ENCODE measurements around the gene HAGHL.
"Not testable (repeated sequence)": the region's sequence is repeated elsewhere in the genome, so short reads cannot be mapped to it uniquely, and the experiment has no call there.

HAGHL gene

DNA sequence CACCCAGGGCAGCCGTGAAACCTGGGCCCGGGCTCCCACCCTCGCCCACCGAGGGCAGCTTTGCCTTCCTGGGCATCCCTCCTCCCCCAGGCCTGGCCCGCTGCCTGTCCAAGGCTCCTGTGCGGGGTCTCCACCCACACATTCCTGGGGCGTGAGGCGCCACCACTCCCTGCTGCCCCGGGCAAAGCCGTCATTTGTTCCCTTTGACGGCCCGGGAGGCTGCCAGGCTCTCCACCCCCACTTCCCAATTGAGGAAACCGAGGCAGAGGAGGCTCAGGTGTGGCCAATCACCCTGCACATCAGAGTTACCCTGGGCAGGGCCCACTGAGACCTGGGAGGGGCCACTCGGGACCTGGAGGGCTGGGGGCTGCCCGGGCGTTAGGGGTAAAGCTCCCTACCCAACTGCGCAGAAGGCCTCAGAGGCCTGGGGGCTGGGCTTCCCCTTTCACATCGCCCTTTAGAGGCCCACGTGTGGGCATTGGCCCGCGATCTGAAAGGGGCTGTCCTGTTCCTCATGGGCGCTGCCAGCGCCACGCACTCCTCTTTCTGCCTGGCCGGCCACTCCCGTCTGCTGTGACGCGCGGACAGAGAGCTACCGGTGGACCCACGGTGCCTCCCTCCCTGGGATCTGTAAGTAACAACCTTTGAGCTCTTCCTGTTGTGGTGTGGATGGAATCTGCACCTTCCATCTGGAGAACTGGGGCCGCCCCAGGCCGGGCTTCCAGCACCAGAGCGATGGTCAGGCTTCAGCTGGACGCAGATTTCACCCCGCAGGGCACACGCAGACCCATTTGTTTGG lies 33.8 kb downstream of the HAGHL start, which contains the start of gene MSLN:
MSLN (plus strand) TSS at position 190 of the 799 bp plus-strand sequence. CDS start 1,947 bp downstream, outside the sequence.
- DNase-seq: no peak

DNA sequence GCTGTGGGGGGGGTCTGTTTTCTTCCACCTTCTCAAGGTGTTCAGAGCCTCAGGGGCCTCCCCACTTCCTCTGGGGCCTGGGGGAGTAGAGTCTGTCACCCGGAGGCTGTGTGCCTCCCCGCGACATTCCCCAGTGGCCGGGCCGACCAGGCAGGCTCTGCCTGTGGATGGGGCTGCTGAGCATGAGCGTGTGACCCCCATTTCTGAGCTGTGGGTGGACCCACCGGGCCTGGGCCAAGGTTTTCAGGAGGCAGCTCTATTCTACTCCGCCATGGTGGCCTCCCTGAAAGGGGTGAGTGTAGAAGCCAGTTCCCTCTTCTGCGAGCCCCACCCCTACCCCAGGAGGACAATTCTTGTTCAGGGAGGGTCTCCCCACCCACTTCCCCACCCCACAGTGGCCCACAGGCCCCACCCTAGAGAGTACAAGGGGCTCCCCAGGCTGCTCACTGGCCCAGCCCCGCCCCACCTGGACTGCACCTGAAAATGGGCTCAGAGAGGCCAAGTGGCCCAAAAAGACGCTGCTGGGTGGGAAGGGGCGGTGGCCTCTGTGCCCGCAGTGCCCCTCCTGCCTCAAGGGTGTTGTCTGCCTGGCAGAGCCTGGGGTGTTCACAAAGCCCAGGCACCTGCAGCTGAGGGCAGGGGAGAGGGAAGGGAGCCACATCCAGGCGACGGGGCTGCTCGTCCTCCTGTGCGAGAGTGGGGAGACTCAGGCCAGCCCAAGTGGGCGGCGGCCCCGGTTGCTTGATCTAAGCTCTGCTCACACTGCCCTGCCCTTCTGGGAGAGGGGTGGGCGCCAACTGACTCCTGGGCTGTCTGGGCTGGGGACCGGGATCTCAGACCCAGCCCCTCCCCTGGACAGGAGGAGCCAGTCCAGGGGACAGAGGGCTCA lies 35.0 kb downstream of the HAGHL start:
- no peak for DNase-seq

DNA sequence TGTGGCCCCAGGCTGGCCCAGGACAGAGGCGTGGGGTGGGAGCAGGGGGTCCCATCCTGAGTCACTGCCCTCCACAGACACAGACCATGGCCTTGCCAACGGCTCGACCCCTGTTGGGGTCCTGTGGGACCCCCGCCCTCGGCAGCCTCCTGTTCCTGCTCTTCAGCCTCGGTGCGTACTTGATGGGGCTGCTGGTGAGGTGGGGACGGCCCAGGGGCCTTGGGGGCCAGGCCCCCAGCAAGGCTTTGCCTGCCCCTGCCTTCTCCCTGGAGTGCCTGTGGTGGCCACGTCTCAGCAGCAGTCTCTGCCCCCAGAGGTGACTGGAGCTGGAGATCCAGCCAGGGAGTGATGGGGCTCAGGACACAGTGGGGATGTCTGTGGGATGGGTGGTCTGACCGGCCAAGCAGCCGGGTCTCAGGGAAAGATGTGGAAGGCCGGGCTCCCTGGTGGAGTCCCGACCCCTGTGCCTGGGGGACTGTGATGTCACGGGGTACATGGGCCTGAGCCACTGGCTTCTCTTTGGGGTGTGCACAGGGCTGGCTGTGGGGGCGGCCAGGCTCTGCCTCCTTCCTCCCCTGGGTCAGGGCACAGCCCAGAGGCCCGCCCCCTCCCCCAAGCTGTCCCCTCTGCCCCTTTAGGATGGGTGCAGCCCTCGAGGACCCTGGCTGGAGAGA lies 35.8 kb downstream of the HAGHL start:
- DNase-seq: no peak

DNA sequence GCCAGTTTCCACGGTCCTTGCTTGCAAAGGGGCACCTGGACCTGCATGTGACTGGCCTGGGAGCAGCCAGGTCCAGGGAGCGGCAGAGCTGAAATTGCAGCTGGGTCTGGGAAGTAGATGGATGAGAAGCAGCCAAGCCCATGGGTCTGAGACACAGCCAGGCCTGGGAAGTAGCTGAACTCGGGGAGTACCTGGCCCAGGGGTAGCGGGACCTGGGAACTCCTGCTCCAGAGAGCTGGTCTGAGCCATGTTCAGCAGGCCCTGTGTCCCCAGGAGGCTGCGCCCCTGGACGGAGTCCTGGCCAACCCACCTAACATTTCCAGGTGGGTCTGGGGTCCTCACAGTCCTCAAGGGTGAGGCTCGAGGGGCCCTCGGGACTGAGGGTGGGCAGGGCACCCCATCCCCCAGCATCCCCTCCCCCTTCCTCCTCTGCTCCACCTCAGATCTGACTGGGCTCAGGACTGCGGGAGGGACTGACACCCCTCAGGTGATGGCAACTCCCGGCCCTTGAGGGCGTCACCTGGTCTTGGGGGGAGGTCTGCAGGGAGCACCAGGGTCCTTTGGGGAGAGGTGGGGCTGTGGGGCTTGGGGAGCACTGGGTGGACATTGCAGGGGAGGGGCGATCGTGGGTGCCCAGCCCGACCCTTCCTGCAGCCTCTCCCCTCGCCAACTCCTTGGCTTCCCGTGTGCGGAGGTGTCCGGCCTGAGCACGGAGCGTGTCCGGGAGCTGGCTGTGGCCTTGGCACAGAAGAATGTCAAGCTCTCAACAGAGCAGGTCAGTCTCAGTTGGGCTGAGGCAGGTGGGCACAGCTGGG lies 36.7 kb downstream of the HAGHL start:
- no peak for DNase-seq

DNA sequence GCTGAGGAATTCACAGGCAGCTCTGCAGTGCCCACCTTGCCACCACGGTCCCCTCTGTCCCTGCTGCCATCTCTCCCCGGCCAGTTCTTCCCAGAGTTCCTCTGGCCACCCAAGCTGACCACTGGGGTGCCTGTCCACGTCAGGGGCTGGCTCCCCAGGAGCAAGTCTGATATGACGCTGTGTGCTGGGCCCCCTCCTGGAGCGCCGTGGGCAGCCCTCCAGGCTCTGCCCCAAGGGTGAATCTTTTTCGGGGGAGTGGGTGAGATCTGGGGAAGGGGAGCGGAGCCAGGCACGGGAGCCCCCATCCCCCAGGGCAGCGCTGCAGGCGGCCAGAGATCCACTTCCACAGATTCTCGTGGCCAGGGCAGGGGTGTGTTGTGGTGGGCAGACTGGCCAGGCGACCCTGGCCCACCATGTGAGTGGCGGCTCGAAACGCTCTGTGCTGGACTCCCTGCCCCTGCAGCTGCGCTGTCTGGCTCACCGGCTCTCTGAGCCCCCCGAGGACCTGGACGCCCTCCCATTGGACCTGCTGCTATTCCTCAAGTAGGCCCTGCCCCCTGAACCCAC lies 37.4 kb downstream of the HAGHL start:
- no peak for DNase-seq

DNA sequence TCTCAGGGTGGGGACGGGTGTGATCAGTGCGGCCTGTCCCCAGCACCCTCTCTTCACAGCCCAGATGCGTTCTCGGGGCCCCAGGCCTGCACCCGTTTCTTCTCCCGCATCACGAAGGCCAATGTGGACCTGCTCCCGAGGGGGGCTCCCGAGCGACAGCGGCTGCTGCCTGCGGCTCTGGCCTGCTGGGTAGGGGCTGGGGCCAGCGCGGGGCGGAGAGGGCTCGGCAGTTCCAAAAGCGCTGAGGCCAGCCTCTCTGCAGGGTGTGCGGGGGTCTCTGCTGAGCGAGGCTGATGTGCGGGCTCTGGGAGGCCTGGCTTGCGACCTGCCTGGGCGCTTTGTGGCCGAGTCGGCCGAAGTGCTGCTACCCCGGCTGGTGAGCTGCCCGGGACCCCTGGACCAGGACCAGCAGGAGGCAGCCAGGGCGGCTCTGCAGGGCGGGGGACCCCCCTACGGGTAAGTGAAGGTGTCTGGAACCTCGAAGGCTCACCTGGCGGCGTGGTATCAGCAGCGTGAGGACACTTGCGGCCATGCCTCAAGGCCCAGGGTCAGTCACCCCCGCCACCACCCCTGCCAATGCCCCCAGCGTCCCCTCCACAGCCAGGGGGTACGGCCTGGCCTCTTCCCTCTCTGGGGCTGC lies 38.1 kb downstream of the HAGHL start:
- no peak for DNase-seq

DNA sequence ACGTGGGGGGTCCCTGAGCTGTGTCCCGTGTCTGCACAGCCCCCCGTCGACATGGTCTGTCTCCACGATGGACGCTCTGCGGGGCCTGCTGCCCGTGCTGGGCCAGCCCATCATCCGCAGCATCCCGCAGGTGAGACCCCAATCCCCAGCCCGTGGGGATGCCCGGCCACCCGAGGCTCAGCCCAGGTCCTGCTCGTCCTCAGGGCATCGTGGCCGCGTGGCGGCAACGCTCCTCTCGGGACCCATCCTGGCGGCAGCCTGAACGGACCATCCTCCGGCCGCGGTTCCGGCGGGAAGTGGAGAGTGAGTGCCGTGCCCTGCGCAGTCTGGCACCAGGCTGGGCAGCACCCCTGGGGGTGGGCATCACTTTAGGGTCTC lies 38.6 kb downstream of the HAGHL start:
- no peak for DNase-seq

DNA sequence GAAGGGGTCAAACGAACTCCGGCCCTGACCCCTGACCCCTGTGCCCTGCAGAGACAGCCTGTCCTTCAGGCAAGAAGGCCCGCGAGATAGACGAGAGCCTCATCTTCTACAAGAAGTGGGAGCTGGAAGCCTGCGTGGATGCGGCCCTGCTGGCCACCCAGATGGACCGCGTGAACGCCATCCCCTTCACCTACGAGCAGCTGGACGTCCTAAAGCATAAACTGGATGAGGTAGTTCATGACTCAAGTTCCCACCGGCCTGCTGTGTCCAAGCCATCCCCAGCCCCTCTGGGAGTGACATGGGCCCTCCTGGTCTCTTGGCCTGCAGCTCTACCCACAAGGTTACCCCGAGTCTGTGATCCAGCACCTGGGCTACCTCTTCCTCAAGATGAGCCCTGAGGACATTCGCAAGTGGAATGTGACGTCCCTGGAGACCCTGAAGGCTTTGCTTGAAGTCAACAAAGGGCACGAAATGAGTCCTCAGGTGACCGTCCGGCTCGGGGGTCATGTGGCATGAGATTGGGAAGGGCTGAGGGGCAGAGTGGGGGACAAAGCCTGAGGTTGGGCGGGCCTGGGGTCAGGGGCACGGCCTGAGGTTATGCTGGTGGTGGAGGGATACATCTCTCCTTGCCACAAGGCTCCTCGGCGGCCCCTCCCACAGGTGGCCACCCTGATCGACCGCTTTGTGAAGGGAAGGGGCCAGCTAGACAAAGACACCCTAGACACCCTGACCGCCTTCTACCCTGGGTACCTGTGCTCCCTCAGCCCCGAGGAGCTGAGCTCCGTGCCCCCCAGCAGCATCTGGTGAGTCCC lies 39.3 kb downstream of the HAGHL start:
- DNase-seq: no peak

DNA sequence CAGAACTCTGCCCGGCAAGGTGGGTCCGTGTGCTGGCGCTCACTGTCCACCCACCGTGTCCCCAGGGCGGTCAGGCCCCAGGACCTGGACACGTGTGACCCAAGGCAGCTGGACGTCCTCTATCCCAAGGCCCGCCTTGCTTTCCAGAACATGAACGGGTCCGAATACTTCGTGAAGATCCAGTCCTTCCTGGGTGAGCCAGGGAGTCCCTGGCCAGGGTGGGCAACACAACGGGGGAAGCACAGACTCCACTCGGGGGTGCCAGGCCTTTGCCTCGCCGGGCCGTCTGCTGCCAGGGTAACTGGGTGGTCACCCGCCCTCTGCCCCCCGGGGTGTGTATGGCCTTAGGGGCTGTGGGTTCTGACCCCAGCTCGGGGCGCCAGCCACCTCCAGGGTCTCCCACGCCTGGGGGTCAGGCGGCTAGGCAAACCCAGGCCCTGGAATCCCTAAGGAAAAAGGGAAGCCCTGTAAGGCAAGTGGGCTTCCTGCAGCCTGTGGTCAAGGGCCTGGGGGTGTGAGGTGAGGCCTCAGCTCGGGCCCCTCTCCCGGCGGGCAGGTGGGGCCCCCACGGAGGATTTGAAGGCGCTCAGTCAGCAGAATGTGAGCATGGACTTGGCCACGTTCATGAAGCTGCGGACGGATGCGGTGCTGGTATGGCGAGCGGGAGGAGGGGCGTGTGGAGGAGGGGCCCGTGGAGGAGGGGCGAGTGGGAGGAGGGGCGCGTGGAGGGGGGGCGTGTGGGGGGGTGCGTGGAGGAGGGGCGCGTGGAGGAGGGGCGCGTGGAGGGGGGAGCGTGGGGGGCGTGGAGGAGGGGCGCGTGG lies 40.1 kb downstream of the HAGHL start:
- no peak for DNase-seq

DNA sequence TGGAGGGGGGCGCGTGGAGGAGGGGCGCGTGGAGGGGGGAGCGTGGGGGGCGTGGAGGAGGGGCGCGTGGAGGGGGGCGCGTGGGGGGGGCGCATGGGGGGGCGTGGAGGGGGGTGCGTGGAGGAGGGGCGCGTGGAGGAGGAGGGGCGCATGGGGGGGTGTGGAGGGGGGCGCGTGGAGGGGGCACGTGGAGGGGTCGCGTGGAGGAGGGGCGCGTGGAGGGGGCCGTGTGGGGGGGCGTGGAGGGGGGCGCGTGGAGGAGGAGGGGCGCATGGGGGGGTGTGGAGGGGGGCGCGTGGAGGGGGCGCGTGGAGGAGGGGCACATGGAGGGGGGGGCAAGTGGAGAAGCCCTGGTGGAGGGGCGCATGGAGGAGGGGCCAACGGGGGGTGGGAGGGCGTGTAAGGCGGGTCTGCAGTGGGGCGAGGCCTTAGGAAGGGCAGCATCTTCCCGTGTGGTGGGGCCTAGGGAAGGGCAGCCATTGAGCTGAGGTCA lies 40.9 kb downstream of the HAGHL start:
- no peak for DNase-seq

DNA sequence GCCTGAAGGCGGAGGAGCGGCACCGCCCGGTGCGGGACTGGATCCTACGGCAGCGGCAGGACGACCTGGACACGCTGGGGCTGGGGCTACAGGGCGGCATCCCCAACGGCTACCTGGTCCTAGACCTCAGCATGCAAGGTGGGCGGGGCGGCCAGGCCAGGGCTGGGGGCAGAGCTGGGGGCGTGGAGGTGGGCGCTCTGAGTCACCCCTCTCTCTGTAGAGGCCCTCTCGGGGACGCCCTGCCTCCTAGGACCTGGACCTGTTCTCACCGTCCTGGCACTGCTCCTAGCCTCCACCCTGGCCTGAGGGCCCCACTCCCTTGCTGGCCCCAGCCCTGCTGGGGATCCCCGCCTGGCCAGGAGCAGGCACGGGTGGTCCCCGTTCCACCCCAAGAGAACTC lies 41.5 kb downstream of the HAGHL start:
- no peak for DNase-seq

DNA sequence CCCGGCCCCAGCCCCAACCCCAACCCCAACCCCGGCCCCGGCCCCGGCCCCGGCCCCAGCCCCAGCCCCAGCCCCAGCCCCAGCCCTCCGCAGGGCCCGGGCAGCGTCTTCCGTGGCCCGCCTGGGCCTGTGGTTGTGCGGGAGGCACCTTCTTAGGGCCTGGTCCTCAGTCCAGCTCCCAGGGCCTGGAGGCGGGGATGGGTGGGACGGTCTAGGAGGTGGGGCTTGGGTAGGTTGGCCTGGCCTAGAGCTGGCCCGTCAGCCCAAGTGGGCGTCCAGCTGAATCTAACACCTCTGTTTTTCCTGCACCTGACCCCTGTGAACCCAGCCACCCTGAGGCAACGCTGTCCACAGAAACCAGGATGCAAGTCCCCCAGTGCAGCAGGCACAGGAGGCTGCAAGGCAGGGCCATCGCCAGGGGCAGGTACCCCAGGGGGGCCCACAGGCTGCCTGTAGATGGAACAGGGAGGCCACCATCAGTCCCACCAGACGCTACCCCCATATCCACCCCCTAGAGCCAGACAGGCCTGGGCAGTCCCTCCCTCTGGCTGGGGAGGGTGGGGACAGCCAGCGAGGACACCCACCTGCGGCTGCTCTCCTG lies 42.4 kb downstream of the HAGHL start:
- no peak for DNase-seq

DNA sequence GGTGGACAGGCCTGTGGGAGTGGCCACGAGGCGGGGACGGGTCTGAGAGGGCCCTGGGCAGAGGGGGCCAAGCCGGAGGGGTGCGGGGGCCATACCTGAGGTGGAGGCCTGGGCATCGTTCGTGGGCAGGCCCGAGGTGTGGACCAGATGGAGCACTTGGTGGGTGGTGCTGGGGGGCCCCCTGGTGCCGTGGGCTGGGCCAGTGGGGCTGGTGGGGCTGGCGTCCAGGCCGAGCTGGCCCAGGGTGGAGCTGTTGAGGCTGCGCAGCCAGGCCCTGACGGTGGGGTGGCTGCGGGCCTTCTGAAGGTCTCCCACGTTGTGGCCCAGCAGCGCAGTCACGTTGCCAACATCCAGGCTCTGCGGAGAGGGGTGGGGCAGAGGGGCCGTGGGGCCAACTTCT lies 43.0 kb downstream of the HAGHL start:
- DNase-seq: no peak

DNA sequence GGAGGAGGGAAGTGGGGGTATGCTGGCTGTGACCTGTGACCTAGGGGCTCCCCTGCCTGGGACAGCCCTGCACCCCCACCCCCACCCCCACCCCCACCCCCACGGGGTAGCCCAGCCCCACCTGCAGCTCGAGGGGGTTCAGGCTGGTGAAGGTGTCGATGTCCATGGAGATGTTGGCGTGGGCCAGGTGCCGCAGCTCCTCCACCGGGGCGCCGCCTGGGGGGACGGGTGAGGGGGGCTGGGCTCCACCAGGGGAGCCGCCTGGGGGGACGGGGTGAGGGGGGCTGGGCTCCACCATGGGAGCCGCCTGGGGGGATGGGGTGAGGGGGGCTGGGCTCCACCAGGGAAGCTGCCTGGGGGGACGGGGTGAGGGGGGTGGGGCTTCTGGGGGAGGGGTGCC lies 43.5 kb downstream of the HAGHL start:
- no peak for DNase-seq

DNA sequence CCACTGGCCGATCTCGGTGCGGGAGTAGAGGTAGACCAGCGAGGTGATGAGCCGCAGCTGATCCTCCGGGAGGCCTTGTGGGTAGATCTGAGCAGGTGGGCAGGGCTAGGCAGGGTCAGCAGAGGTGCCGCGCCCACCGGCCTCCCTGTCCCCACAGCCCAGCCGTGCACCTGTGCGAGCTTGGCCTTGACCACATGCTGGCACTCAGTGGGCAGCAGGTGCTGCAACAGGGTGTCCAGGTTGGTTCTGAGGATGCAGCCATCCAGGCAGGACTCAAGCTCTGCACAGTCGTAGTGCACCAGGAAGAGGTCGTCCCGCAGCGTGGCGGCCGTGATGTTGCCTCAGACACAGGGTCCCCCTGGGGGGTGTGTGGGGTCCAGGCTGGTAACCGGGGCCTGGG lies 46.1 kb downstream of the HAGHL start:
- no peak for DNase-seq

DNA sequence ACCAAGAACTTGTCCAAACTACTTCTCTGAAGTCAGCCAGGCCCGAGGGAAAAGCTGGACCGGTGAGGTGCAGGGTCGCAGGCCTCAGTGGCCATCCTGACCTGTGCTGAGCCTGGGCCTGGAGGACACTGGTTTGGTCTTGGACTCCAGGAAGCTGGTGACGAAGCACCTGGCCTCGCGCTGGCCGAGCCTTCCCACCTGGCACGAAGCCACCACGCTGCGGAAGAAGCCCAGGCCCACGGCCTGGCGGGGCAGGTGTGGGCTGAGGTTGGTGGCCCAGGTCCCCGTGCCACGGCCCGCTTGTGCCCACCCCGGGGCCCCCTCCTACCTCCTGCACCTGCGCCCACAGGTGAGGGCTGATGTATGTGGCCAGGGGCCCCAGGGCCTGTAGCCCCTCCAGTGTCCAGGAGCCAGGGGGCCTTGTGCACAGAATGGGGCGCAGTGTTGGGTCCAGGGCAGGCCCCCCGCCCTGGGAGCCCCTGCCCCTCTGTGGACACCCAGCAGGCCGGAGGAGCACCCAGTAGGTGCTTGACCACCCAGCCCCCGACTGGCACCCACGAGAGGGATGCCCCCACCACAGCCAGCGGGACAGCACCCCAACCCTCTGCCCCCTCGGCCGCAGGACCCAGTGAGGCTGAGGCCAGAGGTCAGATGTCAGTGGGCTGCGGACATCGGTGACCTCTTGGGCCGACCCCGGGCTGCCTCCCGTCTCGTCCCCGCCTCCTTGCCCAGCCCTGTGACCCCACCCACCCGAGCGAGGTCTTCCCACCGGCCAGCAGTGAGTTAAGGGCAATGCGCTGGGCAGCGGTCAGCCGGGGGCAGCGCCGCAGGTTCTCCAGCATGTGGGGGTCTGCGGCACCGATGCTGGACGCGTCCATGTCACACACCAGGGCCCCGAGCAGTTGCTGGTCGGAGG lies 47.4 kb downstream of the HAGHL start:
- DNase-seq: no peak

DNA sequence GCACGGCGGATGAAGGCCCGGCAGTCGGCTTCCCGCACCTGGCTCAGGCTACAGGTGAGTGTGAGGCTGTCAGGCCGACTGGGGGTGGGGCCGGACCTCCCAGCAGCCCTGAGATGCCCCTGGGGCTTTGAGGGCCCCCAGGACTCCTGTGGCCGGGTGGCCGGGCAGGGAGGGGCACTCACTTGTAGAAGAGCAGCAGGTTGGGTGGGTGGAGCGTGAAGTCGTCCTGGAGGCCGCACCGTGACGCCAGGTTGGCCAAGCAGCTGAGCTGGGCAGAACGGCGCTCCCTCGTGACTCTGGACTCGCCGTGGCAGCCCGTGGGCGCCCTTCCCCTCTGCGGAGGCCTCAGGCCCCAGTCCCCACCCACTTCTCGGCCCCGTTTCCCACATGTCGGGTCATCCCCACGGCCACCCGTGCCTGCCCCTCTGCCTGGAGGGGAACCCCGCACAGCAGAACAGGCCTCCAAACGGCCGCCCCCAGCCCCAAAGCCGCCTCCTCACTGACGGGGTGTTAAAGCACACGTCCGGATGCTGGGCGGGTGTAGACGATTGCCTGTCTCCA lies 48.4 kb downstream of the HAGHL start:
- DNase-seq: no peak

DNA sequence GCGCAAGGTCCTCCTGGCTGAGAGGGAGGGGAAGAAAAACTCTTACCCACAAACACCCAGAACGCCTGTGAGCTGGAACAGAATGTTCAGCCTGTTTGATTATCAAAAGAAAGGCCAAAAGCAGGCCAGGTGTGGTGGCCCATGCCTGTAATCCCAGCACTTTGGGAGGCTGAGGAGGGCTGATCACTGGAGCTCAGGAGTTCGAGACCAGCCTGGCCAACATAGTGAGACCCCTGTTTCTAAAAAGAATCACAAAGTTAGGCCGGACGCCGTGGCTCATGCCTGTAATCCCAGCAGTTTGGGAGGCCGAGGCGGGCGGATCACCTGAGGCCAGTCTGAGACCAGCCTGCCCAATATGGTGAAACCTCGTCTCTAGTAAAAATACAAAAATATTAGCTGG lies 49.4 kb downstream of the HAGHL start:
- DNase-seq: not testable (repeated sequence)

Data from GOT3 (cell line).